ENCODE data around the gene GTPBP1.

The GTPBP1 gene

GRCh38 chr22:38724926-38725571 lies 19.3 kb downstream of the GTPBP1 start:
- DNase-seq (ENCODE audit: low read depth in 2 of 2) = no peak

- DNase-seq (ENCODE audit: low read depth in 2 of 2) = no peak
Measured at GRCh38 chr22:38725900-38726655, 20.3 kb downstream of the GTPBP1 start.

- no peak for DNase-seq (ENCODE audit: low read depth in 2 of 2)
Measured at GRCh38 chr22:38727123-38727522, 21.4 kb downstream of the GTPBP1 start.

GRCh38 chr22:38727530-38728451 lies 22.0 kb downstream of the GTPBP1 start:
- no peak for DNase-seq (ENCODE audit: low read depth in 2 of 2)

GRCh38 chr22:38728871-38729796 lies 23.4 kb downstream of the GTPBP1 start:
- no peak for DNase-seq (ENCODE audit: low read depth in 2 of 2)

- no peak for DNase-seq (ENCODE audit: low read depth in 2 of 2)
Measured at GRCh38 chr22:38729946-38730345, 24.2 kb downstream of the GTPBP1 start.

GRCh38 chr22:38730411-38730871 lies 24.7 kb downstream of the GTPBP1 start:
- no peak for DNase-seq (ENCODE audit: low read depth in 2 of 2)

GRCh38 chr22:38731703-38732161 lies 26.0 kb downstream of the GTPBP1 start:
- no peak for DNase-seq (ENCODE audit: low read depth in 2 of 2)

- DNase-seq (ENCODE audit: low read depth in 2 of 2) = no peak
Measured at GRCh38 chr22:38732251-38732815, 26.6 kb downstream of the GTPBP1 start.

- DNase-seq (ENCODE audit: low read depth in 2 of 2) = peak in 1 of 2 experiments; percentile 38
Measured at GRCh38 chr22:38733329-38733723, 27.6 kb downstream of the GTPBP1 start.

- DNase-seq (ENCODE audit: low read depth in 2 of 2) = no peak
Measured at GRCh38 chr22:38733724-38734381, 28.1 kb downstream of the GTPBP1 start.

- DNase-seq (ENCODE audit: low read depth in 2 of 2) = no peak
Measured at GRCh38 chr22:38734421-38735100, 28.8 kb downstream of the GTPBP1 start.

GRCh38 chr22:38735126-38735464 lies 29.4 kb downstream of the GTPBP1 start:
- no peak for DNase-seq (ENCODE audit: low read depth in 2 of 2)

GRCh38 chr22:38735465-38736256 lies 29.9 kb downstream of the GTPBP1 start:
- DNase-seq (ENCODE audit: low read depth in 2 of 2) = no peak

- no peak for DNase-seq (ENCODE audit: low read depth in 2 of 2)
Measured at GRCh38 chr22:38736257-38736570, 30.5 kb downstream of the GTPBP1 start.

- no peak for DNase-seq (ENCODE audit: low read depth in 2 of 2)
Measured at GRCh38 chr22:38737302-38738060, 31.7 kb downstream of the GTPBP1 start.

- DNase-seq (ENCODE audit: low read depth in 2 of 2) = no peak
Measured at GRCh38 chr22:38738475-38739070, 32.8 kb downstream of the GTPBP1 start.

All from stimulated activated CD4-positive, alpha-beta T cell treated with anti-CD3 and anti-CD28 coated beads, Interleukin-12 subunit alpha, Interleukin-12 subunit beta, amount 100 ng/mL, for 24 hours (primary cell).